K562 (cell line): Measurements from ENCODE around the gene SAMD14. TPM values are rescaled to one million over a fixed set of nuclear protein-coding genes. Genes with fewer than 3 reads are reported as not detected.
A peak's percentile ranks its signal among the peaks of the same experiment; 100 is the strongest.

ENCODE experiments used
- CBFA2T3 ChIP-seq: fragments of 450-650 bp; IDR thresholded peaks from 2 replicates; pipeline ENCODE4 v1.6.1; 2017
- ESRRA ChIP-seq: fragments of 450-650 bp; IDR thresholded peaks from 2 replicates; pipeline ENCODE4 v1.6.1; 2014; ENCODE audit warnings: low read depth, mild to moderate bottlenecking, moderate library complexity, borderline replicate concordance
- ESRRB ChIP-seq: fragments of 250-450 bp; sonication (Bioruptor Pico); IDR thresholded peaks from 2 replicates; pipeline ENCODE4 v1.5.0; 2020; ENCODE audit warnings: mild to moderate bottlenecking, moderate library complexity, borderline replicate concordance
- ETS1 ChIP-seq: conservative IDR thresholded peaks from 2 replicates; pipeline ENCODE4 v1.6.1; 2011; ENCODE audit warnings: low read depth, mild to moderate bottlenecking, low read length; ENCODE audit not compliant: control insufficient read depth
- KDM1A ChIP-seq, 2 experiments: fragments of 450-650 bp; IDR thresholded peaks; 2 replicates each; pipeline ENCODE4 v1.6.1; 2016; ENCODE audit warnings: mild to moderate bottlenecking in 2 of 2
- MAZ ChIP-seq, 2 experiments: fragments of 450-650 bp in 1 of 2; sonication (generic) in 1 of 2; formaldehyde crosslinking; IDR thresholded peaks in 1 of 2; conservative IDR thresholded peaks in 1 of 2; 2 replicates each; pipeline versions ENCODE4 v1.4.0 to v1.5.0; 2020; ENCODE audit warnings: mild to moderate bottlenecking in 1 of 2, missing genetic modification reagents in 1 of 2
- NBN ChIP-seq: fragments of 450-650 bp; IDR thresholded peaks from 2 replicates; pipeline ENCODE4 v1.6.1; 2016; ENCODE audit warnings: low read depth, mild to moderate bottlenecking
- NKRF ChIP-seq: fragments of 450-650 bp; IDR thresholded peaks from 2 replicates; pipeline ENCODE4 v1.6.1; 2016; ENCODE audit warnings: borderline replicate concordance
- NR2C2 ChIP-seq, 2 experiments: fragments of 200-800 bp in 1 of 2; sonication (Bioruptor generic) in 1 of 2; sonication (generic) in 1 of 2; formaldehyde crosslinking in 1 of 2; IDR thresholded peaks; 2 replicates each; pipeline versions ENCODE4 v1.6.1 to v1.8.0; 2016 to 2022; ENCODE audit warnings: mild to moderate bottlenecking in 1 of 2, missing compliant biosample characterization in 1 of 2, missing genetic modification characterization in 1 of 2, missing genetic modification reagents in 1 of 2
- SAP30 ChIP-seq: fragments of 200-600 bp; sonication (generic); IDR thresholded peaks from 2 replicates; pipeline ENCODE4 v1.6.1; 2012; ENCODE audit warnings: borderline replicate concordance, low read depth, mild to moderate bottlenecking, moderate library complexity, low read length, control low read depth, inconsistent platforms; ENCODE audit not compliant: insufficient read depth, poor library complexity, severe bottlenecking
- XRCC3 ChIP-seq: fragments of 450-650 bp; IDR thresholded peaks from 2 replicates; pipeline ENCODE4 v1.6.1; 2017; ENCODE audit warnings: mild to moderate bottlenecking, moderate library complexity
- ZKSCAN3 ChIP-seq: fragments of 250-450 bp; sonication (Bioruptor Pico); IDR thresholded peaks from 2 replicates; pipeline ENCODE4 v1.4.0; 2020
- ZNF197 ChIP-seq: fragments of 200-800 bp; sonication (Bioruptor generic); IDR thresholded peaks from 2 replicates; pipeline ENCODE4 v1.6.1; 2016; ENCODE audit warnings: low read depth, missing genetic modification characterization, missing compliant biosample characterization
- ZNF764 ChIP-seq: fragments of 250-450 bp; sonication (Bioruptor Pico); IDR thresholded peaks from 2 replicates; pipeline ENCODE4 v1.4.0; 2020; ENCODE audit warnings: low read depth, mild to moderate bottlenecking, moderate library complexity
- polyA plus RNA-seq, 8 experiments: library from polyadenylated mRNA; depleted of rRNA in 4 of 8; stranded (reverse) in 5 of 8; unstranded in 3 of 8; fragments of >200 nt; fragmentation: Nextera tagmentation in 2 of 8; fragmentation: Illumina TruSeq in 1 of 8; extraction: Ambion mirVana in 2 of 8; extraction: Trizol in 1 of 8; gene quantifications; 2 replicates each; pipeline versions ENCODE4 v1.2.1 to v1.2.3, GENCODE V29; 2011 to 2014; ENCODE audit warnings: inconsistent platforms in 1 of 8, missing spikeins in 1 of 8
- total RNA-seq, 7 experiments: library from RNA; depleted of rRNA in 6 of 7; stranded (reverse); fragments of >200 nt in 6 of 7; fragmentation: Illumina TruSeq in 2 of 7; extraction: Trizol in 2 of 7; gene quantifications; 2 replicates each; pipeline versions ENCODE4 v1.2.1 to v1.2.3, GENCODE V29; 2011 to 2021; ENCODE audit warnings: low replicate concordance in 1 of 7
- TF ChIP-seq, protein P1 (sequence below), 2 experiments: fragments of 200-800 bp in 1 of 2; sonication (Bioruptor generic) in 1 of 2; sonication (generic) in 1 of 2; formaldehyde crosslinking in 1 of 2; IDR thresholded peaks in 1 of 2; conservative IDR thresholded peaks in 1 of 2; 2 replicates each; pipeline versions ENCODE4 v1.5.0 to v1.6.1; 2016 to 2020; ENCODE audit warnings: missing compliant biosample characterization in 1 of 2, missing genetic modification characterization in 1 of 2, missing genetic modification reagents in 1 of 2
- TF ChIP-seq, protein P2 (sequence below), 2 experiments: fragments of 450-650 bp; IDR thresholded peaks; 2 replicates each; pipeline ENCODE4 v1.6.1; 2016
- TF ChIP-seq, protein P3 (sequence below): IDR thresholded peaks from 2 replicates; pipeline ENCODE4 v1.6.1; 2011; ENCODE audit warnings: borderline replicate concordance, low read depth, mild to moderate bottlenecking, moderate library complexity, low read length; ENCODE audit not compliant: insufficient read depth, poor library complexity, severe bottlenecking

SAMD14 gene
- total and polyA plus RNA-seq, 9 of the 15 experiments (the other 6 are each of a cell fraction or from before 2014, with no cell fraction given), result 0.04 to 0.07 TPM; not detected in 7

DNA sequence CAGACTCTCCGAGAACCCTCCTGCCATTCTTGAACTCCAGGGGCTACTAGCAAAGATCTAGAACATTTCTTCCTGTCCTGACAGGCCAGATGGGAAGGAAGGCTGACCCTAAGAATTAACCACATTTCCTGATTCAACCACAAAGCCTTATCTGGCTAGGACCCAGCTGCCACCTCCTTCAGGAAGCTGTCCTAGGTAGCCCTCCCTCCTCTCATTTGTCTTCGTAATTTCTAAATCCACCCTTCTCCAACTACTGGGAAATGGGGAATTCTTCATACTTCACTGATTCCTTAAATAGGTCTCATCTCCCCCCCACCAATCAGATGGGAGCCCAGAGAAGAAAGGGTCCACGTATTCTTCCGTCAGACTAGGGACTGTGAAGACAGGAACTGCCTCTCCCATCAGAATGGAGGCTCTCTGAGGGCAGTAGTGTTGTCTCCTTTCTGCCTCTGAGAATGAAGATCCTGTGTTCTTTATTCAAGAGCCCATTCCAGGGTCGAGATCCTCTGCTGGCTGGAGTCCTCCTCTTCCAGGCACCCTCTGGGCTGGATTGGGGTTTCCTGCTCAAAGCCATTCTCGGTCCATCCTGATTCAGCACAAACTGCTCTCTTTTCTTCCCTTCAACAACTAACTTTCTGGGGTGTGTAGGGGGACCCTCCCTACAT lies 2.1 kb downstream of the SAMD14 start (continued):
- TF ChIP-seq, protein P1, sequence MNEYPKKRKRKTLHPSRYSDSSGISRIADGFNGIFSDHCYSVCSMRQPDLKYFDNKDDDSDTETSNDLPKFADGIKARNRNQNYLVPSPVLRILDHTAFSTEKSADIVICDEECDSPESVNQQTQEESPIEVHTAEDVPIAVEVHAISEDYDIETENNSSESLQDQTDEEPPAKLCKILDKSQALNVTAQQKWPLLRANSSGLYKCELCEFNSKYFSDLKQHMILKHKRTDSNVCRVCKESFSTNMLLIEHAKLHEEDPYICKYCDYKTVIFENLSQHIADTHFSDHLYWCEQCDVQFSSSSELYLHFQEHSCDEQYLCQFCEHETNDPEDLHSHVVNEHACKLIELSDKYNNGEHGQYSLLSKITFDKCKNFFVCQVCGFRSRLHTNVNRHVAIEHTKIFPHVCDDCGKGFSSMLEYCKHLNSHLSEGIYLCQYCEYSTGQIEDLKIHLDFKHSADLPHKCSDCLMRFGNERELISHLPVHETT (CRISPR knock-in tag; conservative IDR thresholded peaks at IDR 0.05 in 1 of 2, IDR thresholded peaks at IDR 0.05 in 1 of 2), result no peak
- TF ChIP-seq ESRRB (CRISPR knock-in tag), result no peak
- TF ChIP-seq, protein P2, sequence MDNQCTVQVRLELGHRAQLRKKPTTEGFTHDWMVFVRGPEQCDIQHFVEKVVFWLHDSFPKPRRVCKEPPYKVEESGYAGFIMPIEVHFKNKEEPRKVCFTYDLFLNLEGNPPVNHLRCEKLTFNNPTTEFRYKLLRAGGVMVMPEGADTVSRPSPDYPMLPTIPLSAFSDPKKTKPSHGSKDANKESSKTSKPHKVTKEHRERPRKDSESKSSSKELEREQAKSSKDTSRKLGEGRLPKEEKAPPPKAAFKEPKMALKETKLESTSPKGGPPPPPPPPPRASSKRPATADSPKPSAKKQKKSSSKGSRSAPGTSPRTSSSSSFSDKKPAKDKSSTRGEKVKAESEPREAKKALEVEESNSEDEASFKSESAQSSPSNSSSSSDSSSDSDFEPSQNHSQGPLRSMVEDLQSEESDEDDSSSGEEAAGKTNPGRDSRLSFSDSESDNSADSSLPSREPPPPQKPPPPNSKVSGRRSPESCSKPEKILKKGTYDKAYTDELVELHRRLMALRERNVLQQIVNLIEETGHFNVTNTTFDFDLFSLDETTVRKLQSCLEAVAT (IDR thresholded peaks at IDR 0.05), result 0 out of 4 replicates have a peak, but pooled peaks of 1 of the 2 experiments have one; percentile 28
- TF ChIP-seq ZKSCAN3, result no peak
- no peak for TF ChIP-seq NKRF
- peak; percentile 63 for TF ChIP-seq CBFA2T3
- no peak for TF ChIP-seq MAZ (CRISPR knock-in tag; conservative IDR thresholded peaks at IDR 0.05 in 1 of 2, IDR thresholded peaks at IDR 0.05 in 1 of 2)
- TF ChIP-seq ZNF764, result no peak
- TF ChIP-seq NBN, result no peak
- TF ChIP-seq ZNF197 (CRISPR knock-in tag), result no peak
- no peak for TF ChIP-seq ETS1
- 0 out of 4 replicates have a peak, but pooled peaks of 1 of the 2 experiments have one; percentile 26 for TF ChIP-seq KDM1A (IDR thresholded peaks at IDR 0.05)
- peak; percentile 41; the same call in 1 of the 2 replicates for TF ChIP-seq ESRRA
- TF ChIP-seq XRCC3, result no peak
- no peak for TF ChIP-seq NR2C2 (CRISPR knock-in tag; IDR thresholded peaks at IDR 0.05)
- TF ChIP-seq NR2C2 (tag; IDR thresholded peaks at IDR 0.05), result no peak
- TF ChIP-seq, protein P3, sequence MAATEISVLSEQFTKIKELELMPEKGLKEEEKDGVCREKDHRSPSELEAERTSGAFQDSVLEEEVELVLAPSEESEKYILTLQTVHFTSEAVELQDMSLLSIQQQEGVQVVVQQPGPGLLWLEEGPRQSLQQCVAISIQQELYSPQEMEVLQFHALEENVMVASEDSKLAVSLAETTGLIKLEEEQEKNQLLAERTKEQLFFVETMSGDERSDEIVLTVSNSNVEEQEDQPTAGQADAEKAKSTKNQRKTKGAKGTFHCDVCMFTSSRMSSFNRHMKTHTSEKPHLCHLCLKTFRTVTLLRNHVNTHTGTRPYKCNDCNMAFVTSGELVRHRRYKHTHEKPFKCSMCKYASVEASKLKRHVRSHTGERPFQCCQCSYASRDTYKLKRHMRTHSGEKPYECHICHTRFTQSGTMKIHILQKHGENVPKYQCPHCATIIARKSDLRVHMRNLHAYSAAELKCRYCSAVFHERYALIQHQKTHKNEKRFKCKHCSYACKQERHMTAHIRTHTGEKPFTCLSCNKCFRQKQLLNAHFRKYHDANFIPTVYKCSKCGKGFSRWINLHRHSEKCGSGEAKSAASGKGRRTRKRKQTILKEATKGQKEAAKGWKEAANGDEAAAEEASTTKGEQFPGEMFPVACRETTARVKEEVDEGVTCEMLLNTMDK, result no peak
- no peak for TF ChIP-seq SAP30
